Activated CD8-positive, alpha-beta memory T cell treated with anti-CD3 and anti-CD28 coated beads, Interleukin-2, amount 50 U/mL, for 24 hours (primary cell): ENCODE results near the gene KLLN.
"Not testable (repeated sequence)": the region's sequence is repeated elsewhere in the genome, so short reads cannot be mapped to it uniquely, and the experiment has no call there.

Experiments
- DNase-seq: peaks from one replicate; pipeline ENCODE4 v3.0.0-alpha.2; 2020; ENCODE audit errors: extremely low read depth

Gene KLLN

GRCh38 chr10:87863053-87863943 is at the start of gene KLLN, which contains the start of gene PTEN:
Gene KLLN (minus strand): TSS chr10:87863533. CDS start chr10:87862487, 1,046 bp downstream.
Gene PTEN (plus strand): TSS chr10:87863625. CDS start chr10:87864470, 845 bp downstream.
- peak; percentile 60 for DNase-seq

- not testable (repeated sequence) for DNase-seq
Measured at GRCh38 chr10:87903396-87903795, 40.1 kb upstream of the KLLN start.

GRCh38 chr10:87897957-87898356 is 34.6 kb upstream of the KLLN start:
- DNase-seq, result not testable (repeated sequence)

- DNase-seq, result no peak
Measured at GRCh38 chr10:87896216-87896615, 32.9 kb upstream of the KLLN start.

GRCh38 chr10:87895430-87895829 is 32.1 kb upstream of the KLLN start:
- DNase-seq, result no peak

GRCh38 chr10:87887548-87888289 is 24.4 kb upstream of the KLLN start:
- DNase-seq, result no peak

GRCh38 chr10:87887146-87887545 is 23.8 kb upstream of the KLLN start:
- no peak for DNase-seq

- DNase-seq, result no peak
Measured at GRCh38 chr10:87886635-87887034, 23.3 kb upstream of the KLLN start.

DNA sequence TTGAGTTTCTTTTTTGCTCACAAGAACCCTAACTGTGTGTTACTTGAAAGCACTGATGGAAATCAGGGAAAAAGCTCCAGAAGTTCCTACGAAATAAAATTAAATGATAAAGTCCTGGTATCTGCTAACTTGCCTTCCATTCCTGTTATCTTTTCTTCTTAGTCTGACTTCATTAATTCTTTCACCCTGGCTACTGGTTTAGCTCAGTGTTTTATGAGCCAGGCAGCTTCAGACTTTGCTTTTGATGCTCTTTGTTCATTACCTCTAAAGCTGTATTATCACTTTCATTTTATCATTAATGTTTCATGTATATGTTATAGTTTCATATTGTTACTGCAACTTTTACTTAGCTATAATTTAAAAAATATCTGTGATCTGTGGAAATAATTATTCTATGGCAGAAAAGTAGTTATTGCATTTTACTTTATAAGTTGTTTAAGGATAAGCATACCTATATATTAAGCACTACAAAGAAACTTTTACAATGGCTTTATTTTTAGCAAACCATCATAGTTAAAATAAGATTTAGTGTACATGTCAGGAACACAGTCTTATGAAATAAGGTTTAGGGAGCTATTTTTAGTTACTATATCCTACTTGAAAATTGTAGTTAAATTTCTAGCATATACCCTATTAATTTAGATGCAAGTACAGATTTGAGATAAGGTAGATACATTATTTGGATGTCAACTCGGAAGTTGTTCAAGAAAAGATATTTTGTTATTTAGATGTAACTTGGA is 19.4 kb upstream of the KLLN start:
- DNase-seq, result no peak

- DNase-seq, result not testable (repeated sequence)
Measured at GRCh38 chr10:87881373-87882059, 18.2 kb upstream of the KLLN start.

GRCh38 chr10:87880336-87880735 is 17.0 kb upstream of the KLLN start:
- DNase-seq, result no peak

DNA sequence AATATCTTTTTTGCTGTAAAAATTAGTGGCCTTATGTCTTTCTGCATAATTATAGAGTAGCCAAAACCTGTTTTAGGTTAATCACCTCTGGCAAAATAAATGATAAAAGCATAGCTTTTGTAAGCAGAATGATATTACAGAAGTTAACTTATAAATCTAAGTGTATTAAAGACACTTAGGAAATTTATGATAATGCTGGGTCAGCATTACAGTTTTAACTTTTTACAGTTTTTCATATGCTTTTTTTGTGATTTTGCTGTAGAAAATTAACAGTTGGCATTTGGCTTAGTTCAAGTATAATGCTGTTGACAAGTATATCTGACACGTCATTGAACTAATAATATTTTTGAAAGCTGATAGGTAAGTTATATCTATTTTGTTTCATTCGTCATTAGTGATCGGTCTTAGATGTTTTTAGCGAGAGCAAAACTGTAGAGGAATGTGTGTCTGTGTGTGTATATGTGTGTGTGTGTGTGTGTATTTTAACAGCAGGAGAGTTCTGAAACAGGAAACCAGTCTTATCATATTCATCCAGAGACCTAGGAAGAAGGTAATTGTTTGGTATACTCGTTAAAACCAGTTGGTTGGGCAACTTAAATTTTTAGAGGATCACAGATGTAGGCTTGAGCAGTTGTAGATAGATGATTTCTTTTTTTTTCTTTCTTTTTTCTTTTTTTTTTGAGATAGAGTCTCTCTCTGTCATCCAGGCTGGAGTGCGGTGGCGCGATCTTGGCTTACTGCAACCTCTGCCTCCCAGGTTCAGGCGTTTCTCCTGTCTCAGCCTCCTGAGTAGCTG is 15.5 kb upstream of the KLLN start:
- DNase-seq, result no peak

- DNase-seq, result no peak
Measured at GRCh38 chr10:87875929-87876571, 12.7 kb upstream of the KLLN start.

DNA sequence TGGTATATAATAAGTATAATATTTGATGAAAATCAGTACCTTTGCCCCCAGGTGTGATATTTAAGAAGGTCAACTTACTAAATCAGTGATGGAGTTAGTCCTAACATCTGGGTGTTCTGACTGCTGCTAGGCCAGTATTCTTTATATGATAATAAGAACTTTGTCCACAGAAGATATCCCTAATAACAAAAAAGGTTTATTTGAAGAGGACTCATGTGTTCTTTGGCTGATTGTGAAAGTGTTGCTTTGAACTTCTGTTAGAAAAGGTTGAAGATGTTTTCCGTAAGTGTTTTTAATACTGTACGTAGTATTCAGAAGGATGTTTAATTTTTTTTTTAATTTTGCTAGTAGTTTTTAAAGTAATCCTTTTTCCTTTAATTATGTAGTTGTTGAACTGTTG is 10.3 kb upstream of the KLLN start:
- DNase-seq, result no peak

DNA sequence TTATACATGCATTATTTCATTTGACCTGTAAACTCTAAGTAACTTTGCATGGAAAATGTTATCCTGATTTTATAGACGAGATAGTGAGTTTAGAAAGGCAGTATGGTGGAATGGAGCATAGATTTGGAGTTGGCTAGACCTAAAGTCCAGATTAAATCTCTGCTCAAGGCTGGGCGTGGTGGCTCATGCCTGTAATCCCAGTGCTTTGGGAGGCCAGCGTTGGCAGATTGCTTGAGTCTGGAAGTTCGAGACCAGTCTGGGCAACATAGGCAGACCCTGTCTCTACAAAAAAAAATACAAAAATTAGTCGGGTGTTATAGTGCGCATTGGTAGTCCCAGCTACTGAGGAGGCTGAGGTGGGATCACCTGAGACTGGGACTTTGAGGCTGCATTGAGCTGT is 9.5 kb upstream of the KLLN start:
- no peak for DNase-seq

DNA sequence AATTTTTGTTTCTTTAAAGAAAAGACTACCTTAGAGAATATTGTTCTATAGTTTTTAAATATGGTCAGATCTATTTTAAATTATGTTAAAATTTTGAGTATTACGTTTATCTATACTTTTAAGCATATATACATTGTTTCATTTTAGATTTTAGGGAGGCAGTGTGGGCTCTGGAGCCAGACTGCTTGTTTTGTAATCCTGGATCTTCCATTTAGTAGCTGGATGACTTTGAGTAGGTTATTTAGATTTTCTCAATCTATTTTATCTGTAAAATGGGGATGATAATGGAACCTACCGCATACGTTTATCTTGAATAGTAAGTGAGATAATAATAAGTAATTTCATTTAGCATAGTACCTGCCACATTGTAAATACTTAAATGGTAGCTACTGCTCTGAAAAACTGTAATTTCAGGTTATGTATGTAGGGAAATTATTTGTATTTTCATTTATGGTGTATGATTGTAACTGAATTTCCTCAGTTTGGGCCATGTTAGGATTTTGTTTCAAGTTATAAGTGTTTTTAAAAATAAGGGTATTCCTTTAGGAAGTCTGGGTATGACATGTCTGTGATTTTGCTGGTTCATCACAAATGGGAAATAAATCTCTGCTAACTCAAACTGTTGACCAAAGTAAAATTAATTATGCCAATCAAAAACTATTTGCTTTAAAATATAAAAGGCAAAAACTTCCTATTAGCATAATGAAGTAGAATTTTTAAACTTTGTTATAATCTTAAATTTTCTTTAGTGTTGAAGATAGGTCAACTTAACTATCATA is 6.6 kb upstream of the KLLN start:
- DNase-seq, result no peak

DNA sequence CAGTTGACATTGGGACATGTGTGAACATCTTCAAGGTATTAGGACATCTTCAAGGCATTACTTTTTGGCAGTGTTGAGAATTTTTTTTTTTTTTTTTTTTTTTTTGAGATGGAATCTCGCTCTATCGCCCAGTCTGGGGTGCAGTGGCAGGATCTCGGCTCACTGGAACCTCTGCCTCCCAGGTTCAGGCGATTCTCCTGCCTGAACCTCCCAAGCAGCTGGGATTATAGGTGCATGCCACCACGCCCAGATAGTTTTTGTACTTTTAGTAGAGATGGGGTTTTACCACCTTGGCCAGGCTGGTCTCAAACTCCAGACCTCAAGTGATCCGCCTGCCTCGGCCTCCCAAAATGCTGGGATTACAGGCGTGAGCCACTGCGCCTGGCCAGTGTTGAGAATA is 5.8 kb upstream of the KLLN start:
- DNase-seq, result not testable (repeated sequence)

DNA sequence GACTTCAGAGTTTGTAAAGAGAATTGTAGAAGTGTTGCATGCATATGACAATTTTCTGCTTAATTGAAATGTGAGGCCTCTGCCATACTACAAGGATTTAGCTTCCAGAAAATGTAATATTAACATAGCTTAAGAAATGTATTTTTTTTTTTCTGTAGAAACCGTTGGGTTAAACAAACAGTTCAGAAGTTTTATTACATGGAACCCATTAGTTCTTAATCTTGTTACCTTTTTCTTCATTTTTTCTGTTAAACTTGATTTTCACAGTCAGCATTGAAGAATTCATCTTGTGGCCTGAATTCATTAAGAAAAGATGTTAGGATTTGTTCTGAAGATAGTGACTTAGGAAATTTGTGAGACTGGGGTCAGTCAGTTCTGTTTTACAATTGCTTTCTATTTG is 4.9 kb upstream of the KLLN start:
- no peak for DNase-seq

DNA sequence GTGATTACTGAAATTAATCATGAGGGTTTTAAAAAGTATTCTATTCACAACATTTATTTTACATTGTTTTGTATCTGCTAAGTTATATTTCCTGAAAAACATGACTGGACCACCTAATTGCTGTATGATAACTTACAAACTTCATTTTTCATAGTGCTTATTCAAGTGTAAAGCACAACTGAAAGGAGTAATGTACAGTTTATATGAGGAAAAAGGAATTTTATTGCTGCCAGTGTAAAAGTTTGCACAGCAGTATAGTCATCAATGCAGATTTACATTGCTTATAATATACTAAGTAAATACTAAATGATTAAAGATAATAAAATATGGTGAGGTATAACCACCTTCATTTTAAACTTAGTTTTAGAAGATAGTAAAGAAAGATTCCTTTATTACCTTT is 4.1 kb upstream of the KLLN start:
- no peak for DNase-seq
